SK-N-SH treated with all-trans-retinoic acid at 6 μM for 48 hours (cell line): ENCODE data around the gene UBL7.

ENCODE experiments used
- ATAC-seq: fragments of 200-7000 bp; cut with Tn5 transposase; 3 replicates; pipeline ENCODE4 v1.9.1; 2020; ENCODE audit warnings: mild to moderate bottlenecking, moderate library complexity
- ARNTL ChIP-seq: fragments of 450-650 bp; formaldehyde crosslinking; IDR thresholded peaks from 2 replicates; pipeline ENCODE4 v1.5.0; 2020; ENCODE audit warnings: low read depth, mild to moderate bottlenecking, moderate library complexity, borderline replicate concordance
- BACH2 ChIP-seq: fragments of 250-450 bp; sonication (Bioruptor Pico); IDR thresholded peaks from 2 replicates; pipeline ENCODE4 v1.9.0; 2021; ENCODE audit warnings: mild to moderate bottlenecking, borderline replicate concordance
- CSDC2 ChIP-seq: fragments of 250-450 bp; sonication (Bioruptor Pico); IDR thresholded peaks from 2 replicates; pipeline ENCODE4 v1.5.0; 2020; ENCODE audit warnings: mild to moderate bottlenecking, moderate library complexity
- CSRNP3 ChIP-seq: fragments of 250-450 bp; sonication (Bioruptor Pico); IDR thresholded peaks from 2 replicates; pipeline ENCODE4 v1.5.1; 2021; ENCODE audit warnings: mild to moderate bottlenecking, moderate library complexity
- ESRRG ChIP-seq: fragments of 250-450 bp; sonication (Bioruptor Pico); IDR thresholded peaks from 2 replicates; pipeline ENCODE4 v1.6.1; 2021; ENCODE audit warnings: mild to moderate bottlenecking
- GLIS3 ChIP-seq: fragments of 250-450 bp; sonication (Bioruptor Pico); IDR thresholded peaks from 2 replicates; pipeline ENCODE4 v1.5.0; 2020; ENCODE audit warnings: mild to moderate bottlenecking, moderate library complexity
- ISL1 ChIP-seq: fragments of 250-450 bp; sonication (Bioruptor Pico); IDR thresholded peaks from 2 replicates; pipeline ENCODE4 v2.1.2; 2022; ENCODE audit warnings: mild to moderate bottlenecking, moderate library complexity
- OSR1 ChIP-seq: fragments of 250-450 bp; sonication (Bioruptor Pico); IDR thresholded peaks from 2 replicates; pipeline ENCODE4 v1.8.0; 2022; ENCODE audit warnings: moderate library complexity, mild to moderate bottlenecking, inconsistent platforms
- PATZ1 ChIP-seq: fragments of 250-450 bp; sonication (Bioruptor Pico); IDR thresholded peaks from 2 replicates; pipeline ENCODE4 v1.8.0; 2020; ENCODE audit warnings: mild to moderate bottlenecking, moderate library complexity, borderline replicate concordance
- PPARA ChIP-seq: fragments of 250-450 bp; sonication (Bioruptor Pico); IDR thresholded peaks from 2 replicates; pipeline ENCODE4 v1.5.0; 2020; ENCODE audit warnings: mild to moderate bottlenecking, borderline replicate concordance
- RARB ChIP-seq: fragments of 250-450 bp; sonication (Bioruptor Pico); IDR thresholded peaks from 2 replicates; pipeline ENCODE4 v1.8.0; 2021; ENCODE audit warnings: mild to moderate bottlenecking, moderate library complexity
- SNAI2 ChIP-seq: fragments of 250-450 bp; sonication (Bioruptor Pico); IDR thresholded peaks from 2 replicates; pipeline ENCODE4 v1.5.0; 2020; ENCODE audit warnings: mild to moderate bottlenecking, moderate library complexity
- TCF4 ChIP-seq: fragments of 250-450 bp; sonication (Bioruptor Pico); IDR thresholded peaks from 2 replicates; pipeline ENCODE4 v1.8.0; 2021; ENCODE audit warnings: mild to moderate bottlenecking, moderate library complexity, borderline replicate concordance
- TOX ChIP-seq: fragments of 250-450 bp; sonication (Bioruptor Pico); IDR thresholded peaks from 2 replicates; pipeline ENCODE4 v1.8.0; 2021; ENCODE audit warnings: mild to moderate bottlenecking, moderate library complexity, borderline replicate concordance
- TSHZ2 ChIP-seq: fragments of 250-450 bp; sonication (Bioruptor Pico); IDR thresholded peaks from 2 replicates; pipeline ENCODE4 v1.5.0; 2020; ENCODE audit warnings: mild to moderate bottlenecking, moderate library complexity
- ZC3H10 ChIP-seq: fragments of 250-450 bp; sonication (Bioruptor Pico); IDR thresholded peaks from 2 replicates; pipeline ENCODE4 v1.5.1; 2021; ENCODE audit warnings: mild to moderate bottlenecking, moderate library complexity
- ZFP3 ChIP-seq: fragments of 250-450 bp; sonication (Bioruptor Pico); IDR thresholded peaks from 2 replicates; pipeline ENCODE4 v1.5.0; 2020; ENCODE audit warnings: mild to moderate bottlenecking, moderate library complexity
- ZFP30 ChIP-seq: fragments of 450-650 bp; formaldehyde crosslinking; IDR thresholded peaks from 2 replicates; pipeline ENCODE4 v1.5.0; 2022; ENCODE audit warnings: mild to moderate bottlenecking, moderate library complexity
- ZNF565 ChIP-seq: fragments of 450-650 bp; formaldehyde crosslinking; conservative IDR thresholded peaks from 2 replicates; pipeline ENCODE4 v1.5.0; 2020; ENCODE audit warnings: low read depth, mild to moderate bottlenecking, moderate library complexity
- ZNF70 ChIP-seq: fragments of 450-650 bp; formaldehyde crosslinking; IDR thresholded peaks from 2 replicates; pipeline ENCODE4 v1.5.0; 2020; ENCODE audit warnings: mild to moderate bottlenecking, moderate library complexity
- ZNF8 ChIP-seq: fragments of 450-650 bp; formaldehyde crosslinking; IDR thresholded peaks from 2 replicates; pipeline ENCODE4 v1.5.0; 2020; ENCODE audit warnings: mild to moderate bottlenecking, moderate library complexity
- TF ChIP-seq, protein P1 (sequence below): fragments of 250-450 bp; sonication (Bioruptor Pico); IDR thresholded peaks from 2 replicates; pipeline ENCODE4 v1.5.1; 2020; ENCODE audit warnings: low read depth, mild to moderate bottlenecking, moderate library complexity

The UBL7 gene

DNA sequence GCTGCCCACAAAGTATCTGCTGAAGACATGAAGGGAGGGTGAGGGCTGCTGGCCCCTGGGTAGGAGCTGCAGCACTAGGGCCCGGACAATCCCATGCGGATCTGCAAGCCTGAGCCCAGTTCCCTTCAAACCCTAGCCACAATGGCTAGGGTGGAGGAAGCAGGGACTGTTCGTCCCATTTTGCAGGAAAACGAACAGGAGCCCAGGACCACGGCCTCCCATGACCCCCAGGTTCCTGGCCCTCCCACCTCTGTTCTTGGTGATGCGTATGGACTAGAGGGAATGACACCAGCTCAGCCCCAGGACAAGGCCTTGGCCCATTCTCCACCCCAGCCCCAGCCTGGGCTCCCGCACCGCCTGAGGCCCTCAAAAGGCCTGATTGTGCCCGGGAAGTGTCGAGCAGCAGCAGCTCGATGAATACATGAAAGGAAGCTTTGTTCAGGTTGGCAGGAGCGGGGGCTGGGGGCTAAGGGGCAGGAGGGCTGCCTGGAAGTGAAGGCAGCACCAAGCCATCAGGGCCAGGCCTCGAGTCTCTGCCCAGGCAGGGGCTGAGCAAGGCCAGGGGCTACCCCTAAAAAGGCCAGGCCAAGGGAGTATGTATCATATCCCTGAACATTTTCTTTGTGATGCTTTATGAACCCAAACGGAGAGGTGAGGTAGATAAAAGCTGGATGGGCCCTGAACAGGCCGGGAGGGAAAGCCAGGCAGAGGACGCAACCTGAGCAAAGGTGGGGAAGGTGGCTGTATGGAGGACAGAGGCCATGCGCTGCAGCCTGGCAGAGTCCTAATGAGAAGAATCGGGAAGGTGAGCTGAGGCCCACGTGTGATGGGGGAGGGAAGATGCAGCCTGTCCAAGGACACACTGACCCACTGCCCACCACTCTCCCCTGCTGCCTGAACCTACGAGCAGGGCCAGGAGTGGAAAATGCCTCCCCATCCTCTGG lies 39.4 kb downstream of the UBL7 start:
- TF ChIP-seq TCF4 (CRISPR knock-in tag), result no peak
- TF ChIP-seq RARB (CRISPR knock-in tag), result no peak
- no peak for TF ChIP-seq ZFP30 (CRISPR knock-in tag)
- no peak for TF ChIP-seq ZNF565 (CRISPR knock-in tag)
- no peak for TF ChIP-seq TSHZ2 (CRISPR knock-in tag)
- TF ChIP-seq ZNF70 (CRISPR knock-in tag), result no peak
- TF ChIP-seq ARNTL (CRISPR knock-in tag), result no peak
- no peak for TF ChIP-seq GLIS3 (CRISPR knock-in tag)
- TF ChIP-seq PPARA (CRISPR knock-in tag), result no peak
- TF ChIP-seq SNAI2 (CRISPR knock-in tag), result no peak
- TF ChIP-seq, protein P1, sequence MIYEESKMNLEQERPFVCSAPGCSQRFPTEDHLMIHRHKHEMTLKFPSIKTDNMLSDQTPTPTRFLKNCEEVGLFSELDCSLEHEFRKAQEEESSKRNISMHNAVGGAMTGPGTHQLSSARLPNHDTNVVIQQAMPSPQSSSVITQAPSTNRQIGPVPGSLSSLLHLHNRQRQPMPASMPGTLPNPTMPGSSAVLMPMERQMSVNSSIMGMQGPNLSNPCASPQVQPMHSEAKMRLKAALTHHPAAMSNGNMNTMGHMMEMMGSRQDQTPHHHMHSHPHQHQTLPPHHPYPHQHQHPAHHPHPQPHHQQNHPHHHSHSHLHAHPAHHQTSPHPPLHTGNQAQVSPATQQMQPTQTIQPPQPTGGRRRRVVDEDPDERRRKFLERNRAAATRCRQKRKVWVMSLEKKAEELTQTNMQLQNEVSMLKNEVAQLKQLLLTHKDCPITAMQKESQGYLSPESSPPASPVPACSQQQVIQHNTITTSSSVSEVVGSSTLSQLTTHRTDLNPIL (CRISPR knock-in tag), result no peak
- no peak for TF ChIP-seq ZNF8 (CRISPR knock-in tag)
- TF ChIP-seq ZC3H10 (CRISPR knock-in tag), result no peak
- TF ChIP-seq, all 23 proteins: peak for 0
- ATAC-seq, result no peak

- peak; percentile 26 for ATAC-seq
- TF ChIP-seq TOX (CRISPR knock-in tag) (no peak), ZNF8 (CRISPR knock-in tag) (no peak), ESRRG (CRISPR knock-in tag) (no peak), TCF4 (CRISPR knock-in tag) (no peak), BACH2 (no peak), ZNF70 (CRISPR knock-in tag) (no peak), CSDC2 (CRISPR knock-in tag) (no peak), TSHZ2 (CRISPR knock-in tag) (no peak), GLIS3 (CRISPR knock-in tag) (no peak), OSR1 (CRISPR knock-in tag) (no peak), ZC3H10 (CRISPR knock-in tag) (no peak), RARB (CRISPR knock-in tag) (no peak), CSRNP3 (CRISPR knock-in tag) (no peak), ISL1 (CRISPR knock-in tag) (no peak)
These were observed 40.6 kb downstream of the UBL7 start for GRCh38 chr15:74420193-74420905.

DNA sequence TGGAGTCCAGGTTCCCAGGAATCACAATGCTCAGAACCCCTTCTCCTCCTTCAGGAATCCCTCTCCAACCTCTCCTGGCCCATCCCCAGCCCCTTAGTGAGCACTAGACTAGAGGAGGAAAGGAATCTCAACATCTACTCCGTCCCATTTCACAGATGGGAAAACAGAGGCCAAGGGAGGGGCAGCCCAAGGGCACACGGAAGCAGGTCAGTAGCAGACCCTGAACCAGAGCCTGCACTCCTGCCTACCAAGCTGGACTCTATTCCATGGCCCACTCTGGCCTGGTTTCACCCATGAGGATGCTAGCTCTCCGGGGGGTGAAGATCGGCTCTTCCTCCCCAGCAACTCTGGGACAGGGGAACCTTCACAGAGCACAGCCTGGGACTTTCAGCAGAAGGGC lies 41.5 kb downstream of the UBL7 start:
- TF ChIP-seq ZFP3 (CRISPR knock-in tag) (no peak), GLIS3 (CRISPR knock-in tag) (no peak), ZC3H10 (CRISPR knock-in tag) (no peak), PATZ1 (CRISPR knock-in tag) (no peak)
- ATAC-seq, result no peak
